ENCODE data around the gene ERVW-1. TPM values are rescaled to one million over a fixed set of nuclear protein-coding genes. Genes with fewer than 3 reads are reported as not detected.

The ERVW-1 gene
- total and polyA plus RNA-seq, 2 of the 13 experiments (the other 11 are each of a cell fraction or from before 2014, with no cell fraction given) = not detected

- TF ChIP-seq ZKSCAN5 (CRISPR knock-in tag; IDR thresholded peaks at IDR 0.05) = no peak
Observed at GRCh38 chr7:92478711-92479110, 965 bp upstream of the ERVW-1 start (continued).

GRCh38 chr7:92478095-92478494 is 349 bp upstream of the ERVW-1 start:
- DNase-seq (ENCODE audit: low spot score) (no peak), ATAC-seq (no peak), FAIRE-seq (no peak)
- intact Hi-C loops (cut with micrococcal nuclease; ENCODE audit: unreplicated experiment) = no loop called here
- CTCF ChIA-PET (ENCODE audit: low intra/inter-chr PET ratio, low total read pairs) = no interaction called here
- no peaks in the 10 kb centered on the region for H3K9me3 ChIP-seq (ENCODE audit: low read length)
- 47% methylated on average over 8 of the region's 9 CpGs for WGBS (ENCODE audit: low lambda C conversion rate)
- no peak overlapping the region for H3K9ac ChIP-seq (ENCODE audit: insufficient read depth, low read depth, low read length)
- POLR2A ChIA-PET = no interaction called here
- H3K36me3 ChIP-seq (replicated peaks in 1 of 2; ENCODE audit: control insufficient read depth in 1 of 2, insufficient read depth in 2 of 2, low read length in 2 of 2) = no peaks in the 10 kb centered on the region
- H3K27me3 ChIP-seq (ENCODE audit: control insufficient read depth in 1 of 2, insufficient read depth in 2 of 2, low read length in 2 of 2) = no peaks in the 10 kb centered on the region
- no peaks in the 10 kb centered on the region for H4K20me1 ChIP-seq (ENCODE audit: insufficient read depth, low read length)
- H3K4me1 ChIP-seq (ENCODE audit: insufficient read depth, low read length) = no peaks in the 10 kb centered on the region
- no peak overlapping the region for H3K4me3 ChIP-seq (replicated peaks in 1 of 3; ENCODE audit: insufficient read depth in 1 of 3, low read depth in 2 of 3, low read length in 3 of 3)
- BruUV-seq (replicated peaks) = no TSS peak
- H3K4me2 ChIP-seq (ENCODE audit: low read depth, low read length) = no peak overlapping the region
- in situ Hi-C loops (cut with HindIII; ENCODE audit: extremely low pct_ligation_motif_present, low pct_unique_long_range_greater_than_20kb) = no loop called here
- H2AFZ ChIP-seq (ENCODE audit: low read length) = no peak overlapping the region
- no peaks in the 10 kb centered on the region for H3K79me2 ChIP-seq (ENCODE audit: insufficient read depth, low read length)
- TF ChIP-seq ZNF367 (CRISPR knock-in tag; IDR thresholded peaks at IDR 0.05; ENCODE audit: borderline replicate concordance) = no peak
- no peak for TF ChIP-seq SOX13 (IDR thresholded peaks at IDR 0.05)
- TF ChIP-seq SOX13 (CRISPR knock-in tag; conservative IDR thresholded peaks at IDR 0.05 in 1 of 2, IDR thresholded peaks at IDR 0.05 in 1 of 2) = no peak
- TF ChIP-seq TOE1 (CRISPR knock-in tag; IDR thresholded peaks at IDR 0.05) = no peak
- TF ChIP-seq PHB2 (IDR thresholded peaks at IDR 0.05; ENCODE audit: partially characterized antibody) = no peak
- no peak for TF ChIP-seq ZNF207 (IDR thresholded peaks at IDR 0.05; ENCODE audit: borderline replicate concordance)
- TF ChIP-seq NPAS2 (CRISPR knock-in tag; IDR thresholded peaks at IDR 0.05; ENCODE audit: borderline replicate concordance) = no peak
- TF ChIP-seq SSRP1 (CRISPR knock-in tag; IDR thresholded peaks at IDR 0.05) = no peak
- no peak for TF ChIP-seq MXI1 (IDR thresholded peaks at IDR 0.05; ENCODE audit: borderline replicate concordance, low read depth, low read length)
- TF ChIP-seq ZNF609 (CRISPR knock-in tag; IDR thresholded peaks at IDR 0.05; ENCODE audit: borderline replicate concordance) = no peak
- no peak for TF ChIP-seq GTF2F1 (IDR thresholded peaks at IDR 0.05; ENCODE audit: low read length)
- no peak for TF ChIP-seq GATAD1 (CRISPR knock-in tag; IDR thresholded peaks at IDR 0.05)
- no peak for TF ChIP-seq NBN (conservative IDR thresholded peaks at IDR 0.05)
- TF ChIP-seq ZNF496 (CRISPR knock-in tag; IDR thresholded peaks at IDR 0.05; ENCODE audit: insufficient replicate concordance) = no peak
- TF ChIP-seq JUN (CRISPR knock-in tag; IDR thresholded peaks at IDR 0.05) = no peak
- TF ChIP-seq CREB1 (IDR thresholded peaks at IDR 0.05) = no peak
- no peak for TF ChIP-seq CREB1 (CRISPR knock-in tag; IDR thresholded peaks at IDR 0.05)
- no peak for TF ChIP-seq PRMT3 (CRISPR knock-in tag; IDR thresholded peaks at IDR 0.05; ENCODE audit: borderline replicate concordance, low read depth)
- no peak overlapping the region for H3K27ac ChIP-seq (ENCODE audit: extremely low read length, insufficient read depth, low read length)
